WTC11 (cell line): ENCODE data around the gene TMEM202. TPM values are rescaled to one million over a fixed set of nuclear protein-coding genes. Genes with fewer than 3 reads are reported as not detected.

Source experiments
- ATAC-seq: fragments of 200-7000 bp; cut with Tn5 transposase; 2 replicates; pipeline ENCODE4 v1.10.0; 2021; ENCODE audit warnings: mild to moderate bottlenecking, moderate library complexity
- CTCF ChIA-PET: fragments of 300-600 bp; sonication (Branson Sonifier 250); formaldehyde crosslinking; loops from one replicate; lab custom pipeline; 2021; ENCODE audit warnings: antibody characterized with exemption; lab: Charles Lee
- POLR2A ChIA-PET: fragments of 350-600 bp; sonication (Branson Sonifier 250); formaldehyde crosslinking; loops from one replicate; lab custom pipeline; 2021; ENCODE audit warnings: antibody characterized with exemption; lab: Charles Lee
- DNase-seq: peaks from one replicate; pipeline ENCODE4 v3.0.0; 2021; ENCODE audit warnings: low spot score
- H3K27ac Mint-ChIP-seq: 2 replicates; pipeline ENCODE4 v1.8.0; 2021; ENCODE audit warnings: mixed read lengths
- H3K27me3 Mint-ChIP-seq: 2 replicates; pipeline ENCODE4 v1.8.0; 2021; ENCODE audit warnings: low read depth, mild to moderate bottlenecking, moderate library complexity, mixed read lengths
- H3K36me3 Mint-ChIP-seq: 2 replicates; pipeline ENCODE4 v1.8.0; 2021; ENCODE audit warnings: mixed read lengths
- H3K4me1 Mint-ChIP-seq: 2 replicates; pipeline ENCODE4 v1.8.0; 2022; ENCODE audit warnings: mixed read lengths
- H3K4me3 Mint-ChIP-seq: 2 replicates; pipeline ENCODE4 v1.8.0; 2021; ENCODE audit warnings: mild to moderate bottlenecking, moderate library complexity, mixed read lengths
- H3K9me3 Mint-ChIP-seq: 2 replicates; pipeline ENCODE4 v1.8.0; 2021; ENCODE audit warnings: mixed read lengths
- CDX4 ChIP-seq: fragments of 250-450 bp; sonication (Bioruptor Pico); IDR thresholded peaks from 2 replicates; pipeline ENCODE4 v1.9.0; 2021; ENCODE audit warnings: moderate library complexity, mild to moderate bottlenecking, inconsistent platforms, borderline replicate concordance
- E2F4 ChIP-seq: sonication (generic); formaldehyde crosslinking; IDR thresholded peaks from 2 replicates; pipeline ENCODE4 v1.8.1; 2022; ENCODE audit warnings: low read depth, mild to moderate bottlenecking, moderate library complexity, missing genetic modification reagents, borderline replicate concordance
- ESRRA ChIP-seq: sonication (generic); formaldehyde crosslinking; IDR thresholded peaks from 2 replicates; pipeline ENCODE4 v1.8.1; 2022; ENCODE audit warnings: mild to moderate bottlenecking, missing genetic modification reagents, borderline replicate concordance
- ETV6 ChIP-seq: sonication (generic); formaldehyde crosslinking; IDR thresholded peaks from 2 replicates; pipeline ENCODE4 v1.8.1; 2022; ENCODE audit warnings: mild to moderate bottlenecking, missing genetic modification reagents
- FOXP1 ChIP-seq: sonication (generic); formaldehyde crosslinking; IDR thresholded peaks from 2 replicates; pipeline ENCODE4 v1.8.0; 2022; ENCODE audit warnings: missing genetic modification reagents, mild to moderate bottlenecking, moderate library complexity, borderline replicate concordance
- JAZF1 ChIP-seq: fragments of 250-450 bp; sonication (Bioruptor Pico); IDR thresholded peaks from 2 replicates; pipeline ENCODE4 v1.9.0; 2021; ENCODE audit warnings: moderate library complexity, mild to moderate bottlenecking, inconsistent platforms
- RORB ChIP-seq: fragments of 250-450 bp; sonication (Bioruptor Pico); IDR thresholded peaks from 2 replicates; pipeline ENCODE4 v1.9.0; 2021; ENCODE audit warnings: mild to moderate bottlenecking
- STAT6 ChIP-seq: sonication (generic); formaldehyde crosslinking; conservative IDR thresholded peaks from 2 replicates; pipeline ENCODE4 v1.8.1; 2023; ENCODE audit warnings: mild to moderate bottlenecking, low read depth, missing genetic modification reagents, moderate library complexity
- USF2 ChIP-seq: sonication (generic); formaldehyde crosslinking; IDR thresholded peaks from 2 replicates; pipeline ENCODE4 v1.8.1; 2023; ENCODE audit warnings: mild to moderate bottlenecking, missing genetic modification reagents, moderate library complexity
- ZBTB43 ChIP-seq: sonication (generic); formaldehyde crosslinking; IDR thresholded peaks from 2 replicates; pipeline ENCODE4 v1.8.1; 2023; ENCODE audit warnings: mild to moderate bottlenecking, missing genetic modification reagents
- ZNF263 ChIP-seq: sonication (generic); formaldehyde crosslinking; IDR thresholded peaks from 2 replicates; pipeline ENCODE4 v1.8.1; 2022; ENCODE audit warnings: low read depth, mild to moderate bottlenecking, moderate library complexity, missing genetic modification reagents
- ZNF317 ChIP-seq: sonication (generic); formaldehyde crosslinking; IDR thresholded peaks from 2 replicates; pipeline ENCODE4 v1.8.1; 2023; ENCODE audit warnings: low read depth, mild to moderate bottlenecking, moderate library complexity, missing genetic modification reagents, borderline replicate concordance
- total RNA-seq: library from RNA; stranded (reverse); gene quantifications from 3 replicates; pipeline ENCODE4 v1.2.3, GENCODE V29; 2021
- TF ChIP-seq, protein P1 (sequence below): sonication (generic); formaldehyde crosslinking; IDR thresholded peaks from 2 replicates; pipeline ENCODE4 v1.8.1; 2022; ENCODE audit warnings: missing genetic modification reagents, borderline replicate concordance
- TF ChIP-seq, protein P2 (sequence below): sonication (generic); formaldehyde crosslinking; IDR thresholded peaks from 2 replicates; pipeline ENCODE4 v1.8.0; 2023; ENCODE audit warnings: missing genetic modification reagents
- TF ChIP-seq, protein P3 (sequence below): sonication (generic); formaldehyde crosslinking; IDR thresholded peaks from 2 replicates; pipeline ENCODE4 v1.8.0; 2022; ENCODE audit warnings: mild to moderate bottlenecking, missing genetic modification reagents
- TF ChIP-seq, protein P4 (sequence below): sonication (generic); formaldehyde crosslinking; IDR thresholded peaks from 2 replicates; pipeline ENCODE4 v1.8.0; 2022; ENCODE audit warnings: mild to moderate bottlenecking, missing genetic modification reagents
- TF ChIP-seq, protein P5 (sequence below): sonication (generic); formaldehyde crosslinking; conservative IDR thresholded peaks from 2 replicates; pipeline ENCODE4 v1.8.1; 2022; ENCODE audit warnings: mild to moderate bottlenecking, missing genetic modification reagents
- TF ChIP-seq, protein P6 (sequence below): sonication (generic); formaldehyde crosslinking; IDR thresholded peaks from 2 replicates; pipeline ENCODE4 v1.8.1; 2023; ENCODE audit warnings: mild to moderate bottlenecking, missing genetic modification reagents

TMEM202 gene
- total RNA-seq, 1 experiment from 2014 or later = not detected

DNA sequence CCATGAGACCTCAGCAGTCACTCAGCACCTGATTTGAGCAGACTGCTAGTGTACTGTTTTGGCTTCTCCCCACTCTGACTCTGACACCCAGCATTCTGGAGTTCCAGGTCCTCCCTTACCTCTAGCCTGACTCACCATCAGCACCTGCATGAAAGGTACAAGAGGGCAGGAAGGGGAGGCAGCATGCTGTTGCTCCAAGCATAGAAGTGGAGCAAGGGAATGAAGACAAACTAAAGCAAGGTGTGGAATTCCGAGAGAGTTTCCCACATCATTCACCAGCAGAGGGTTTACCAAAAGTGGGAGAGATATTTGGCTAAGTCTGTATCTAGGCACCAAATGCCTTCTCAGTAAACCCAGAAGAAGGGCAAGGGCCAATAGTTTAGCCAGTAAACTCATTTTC, 43.6 kb upstream of the TMEM202 start:
- no peak overlapping the region for H3K4me3 Mint-ChIP-seq
- no peaks in the 10 kb centered on the region for H3K9me3 Mint-ChIP-seq
- no peaks in the 10 kb centered on the region for H3K4me1 Mint-ChIP-seq
- ChIA-PET CTCF (no interaction called here), POLR2A (no interaction called here)
- no peak for ATAC-seq
- no peak overlapping the region for H3K27ac Mint-ChIP-seq
- DNase-seq = no peak
- H3K27me3 Mint-ChIP-seq = no peaks in the 10 kb centered on the region
- H3K36me3 Mint-ChIP-seq = peaks cover 13% of the 10 kb centered on the region; the same call in 1 of the 2 replicates
- no peak for TF ChIP-seq JAZF1 (CRISPR knock-in tag)
- no peak for TF ChIP-seq CDX4 (CRISPR knock-in tag)
- no peak for TF ChIP-seq RORB (CRISPR knock-in tag)
- TF ChIP-seq, protein P1, sequence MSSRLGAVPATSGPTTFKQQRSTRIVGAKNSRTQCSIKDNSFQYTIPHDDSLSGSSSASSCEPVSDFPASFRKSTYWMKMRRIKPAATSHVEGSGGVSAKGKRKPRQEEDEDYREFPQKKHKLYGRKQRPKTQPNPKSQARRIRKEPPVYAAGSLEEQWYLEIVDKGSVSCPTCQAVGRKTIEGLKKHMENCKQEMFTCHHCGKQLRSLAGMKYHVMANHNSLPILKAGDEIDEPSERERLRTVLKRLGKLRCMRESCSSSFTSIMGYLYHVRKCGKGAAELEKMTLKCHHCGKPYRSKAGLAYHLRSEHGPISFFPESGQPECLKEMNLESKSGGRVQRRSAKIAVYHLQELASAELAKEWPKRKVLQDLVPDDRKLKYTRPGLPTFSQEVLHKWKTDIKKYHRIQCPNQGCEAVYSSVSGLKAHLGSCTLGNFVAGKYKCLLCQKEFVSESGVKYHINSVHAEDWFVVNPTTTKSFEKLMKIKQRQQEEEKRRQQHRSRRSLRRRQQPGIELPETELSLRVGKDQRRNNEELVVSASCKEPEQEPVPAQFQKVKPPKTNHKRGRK = no peak
- no peak for TF ChIP-seq E2F4 (CRISPR knock-in tag)
- TF ChIP-seq STAT6 (CRISPR knock-in tag) = no peak
- no peak for TF ChIP-seq ZNF317 (CRISPR knock-in tag)
- no peak for TF ChIP-seq ESRRA
- no peak for TF ChIP-seq ETV6 (CRISPR knock-in tag)
- TF ChIP-seq ZNF263 (CRISPR knock-in tag) = no peak
- TF ChIP-seq, protein P2, sequence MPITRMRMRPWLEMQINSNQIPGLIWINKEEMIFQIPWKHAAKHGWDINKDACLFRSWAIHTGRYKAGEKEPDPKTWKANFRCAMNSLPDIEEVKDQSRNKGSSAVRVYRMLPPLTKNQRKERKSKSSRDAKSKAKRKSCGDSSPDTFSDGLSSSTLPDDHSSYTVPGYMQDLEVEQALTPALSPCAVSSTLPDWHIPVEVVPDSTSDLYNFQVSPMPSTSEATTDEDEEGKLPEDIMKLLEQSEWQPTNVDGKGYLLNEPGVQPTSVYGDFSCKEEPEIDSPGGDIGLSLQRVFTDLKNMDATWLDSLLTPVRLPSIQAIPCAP (CRISPR knock-in tag) = no peak
- TF ChIP-seq FOXP1 (CRISPR knock-in tag) = no peak
- TF ChIP-seq, protein P3, sequence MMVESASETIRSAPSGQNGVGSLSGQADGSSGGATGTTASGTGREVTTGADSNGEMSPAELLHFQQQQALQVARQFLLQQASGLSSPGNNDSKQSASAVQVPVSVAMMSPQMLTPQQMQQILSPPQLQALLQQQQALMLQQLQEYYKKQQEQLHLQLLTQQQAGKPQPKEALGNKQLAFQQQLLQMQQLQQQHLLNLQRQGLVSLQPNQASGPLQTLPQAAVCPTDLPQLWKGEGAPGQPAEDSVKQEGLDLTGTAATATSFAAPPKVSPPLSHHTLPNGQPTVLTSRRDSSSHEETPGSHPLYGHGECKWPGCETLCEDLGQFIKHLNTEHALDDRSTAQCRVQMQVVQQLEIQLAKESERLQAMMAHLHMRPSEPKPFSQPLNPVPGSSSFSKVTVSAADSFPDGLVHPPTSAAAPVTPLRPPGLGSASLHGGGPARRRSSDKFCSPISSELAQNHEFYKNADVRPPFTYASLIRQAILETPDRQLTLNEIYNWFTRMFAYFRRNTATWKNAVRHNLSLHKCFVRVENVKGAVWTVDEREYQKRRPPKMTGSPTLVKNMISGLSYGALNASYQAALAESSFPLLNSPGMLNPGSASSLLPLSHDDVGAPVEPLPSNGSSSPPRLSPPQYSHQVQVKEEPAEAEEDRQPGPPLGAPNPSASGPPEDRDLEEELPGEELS = no peak
- TF ChIP-seq ZBTB43 (CRISPR knock-in tag) = no peak
- TF ChIP-seq, protein P4, sequence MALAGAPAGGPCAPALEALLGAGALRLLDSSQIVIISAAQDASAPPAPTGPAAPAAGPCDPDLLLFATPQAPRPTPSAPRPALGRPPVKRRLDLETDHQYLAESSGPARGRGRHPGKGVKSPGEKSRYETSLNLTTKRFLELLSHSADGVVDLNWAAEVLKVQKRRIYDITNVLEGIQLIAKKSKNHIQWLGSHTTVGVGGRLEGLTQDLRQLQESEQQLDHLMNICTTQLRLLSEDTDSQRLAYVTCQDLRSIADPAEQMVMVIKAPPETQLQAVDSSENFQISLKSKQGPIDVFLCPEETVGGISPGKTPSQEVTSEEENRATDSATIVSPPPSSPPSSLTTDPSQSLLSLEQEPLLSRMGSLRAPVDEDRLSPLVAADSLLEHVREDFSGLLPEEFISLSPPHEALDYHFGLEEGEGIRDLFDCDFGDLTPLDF (CRISPR knock-in tag) = no peak
- TF ChIP-seq, protein P5, sequence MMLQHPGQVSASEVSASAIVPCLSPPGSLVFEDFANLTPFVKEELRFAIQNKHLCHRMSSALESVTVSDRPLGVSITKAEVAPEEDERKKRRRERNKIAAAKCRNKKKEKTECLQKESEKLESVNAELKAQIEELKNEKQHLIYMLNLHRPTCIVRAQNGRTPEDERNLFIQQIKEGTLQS = no peak
- TF ChIP-seq, protein P6, sequence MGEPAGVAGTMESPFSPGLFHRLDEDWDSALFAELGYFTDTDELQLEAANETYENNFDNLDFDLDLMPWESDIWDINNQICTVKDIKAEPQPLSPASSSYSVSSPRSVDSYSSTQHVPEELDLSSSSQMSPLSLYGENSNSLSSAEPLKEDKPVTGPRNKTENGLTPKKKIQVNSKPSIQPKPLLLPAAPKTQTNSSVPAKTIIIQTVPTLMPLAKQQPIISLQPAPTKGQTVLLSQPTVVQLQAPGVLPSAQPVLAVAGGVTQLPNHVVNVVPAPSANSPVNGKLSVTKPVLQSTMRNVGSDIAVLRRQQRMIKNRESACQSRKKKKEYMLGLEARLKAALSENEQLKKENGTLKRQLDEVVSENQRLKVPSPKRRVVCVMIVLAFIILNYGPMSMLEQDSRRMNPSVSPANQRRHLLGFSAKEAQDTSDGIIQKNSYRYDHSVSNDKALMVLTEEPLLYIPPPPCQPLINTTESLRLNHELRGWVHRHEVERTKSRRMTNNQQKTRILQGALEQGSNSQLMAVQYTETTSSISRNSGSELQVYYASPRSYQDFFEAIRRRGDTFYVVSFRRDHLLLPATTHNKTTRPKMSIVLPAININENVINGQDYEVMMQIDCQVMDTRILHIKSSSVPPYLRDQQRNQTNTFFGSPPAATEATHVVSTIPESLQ (CRISPR knock-in tag) = no peak
- no peak for TF ChIP-seq USF2
